Measurements from ENCODE around the gene ANXA4. TPM values are rescaled to one million over a fixed set of nuclear protein-coding genes. Genes with fewer than 3 reads are reported as not detected.

The ANXA4 gene
- 100 to 1,000 TPM; 289 to 764 (median 313) TPM for polyA plus RNA-seq
- long read RNA-seq, donor 1, result 0 reads
- long read RNA-seq, donor 2, full-length matches to known transcripts, result 58 of 99 reads
- long read RNA-seq, donor 2, partial matches to known transcripts, result 41 of 99 reads
- long read RNA-seq, donor 2, other reads (novel, unspliced or antisense), result 0 of 99 reads
- long read RNA-seq, donor 3, full-length matches to known transcripts, result 41 of 162 reads
- long read RNA-seq, donor 3, partial matches to known transcripts, result 121 of 162 reads
- long read RNA-seq, donor 3, other reads (novel, unspliced or antisense), result 0 of 162 reads
- long read RNA-seq, donor 4, full-length matches to known transcripts, result 3 of 3 reads
- long read RNA-seq, donor 4, partial matches to known transcripts, result 0 of 3 reads
- long read RNA-seq, donor 4, other reads (novel, unspliced or antisense), result 0 of 3 reads
- long read RNA-seq, donor 5, full-length matches to known transcripts, result 39 of 77 reads
- long read RNA-seq, donor 5, partial matches to known transcripts, result 38 of 77 reads
- long read RNA-seq, donor 5, other reads (novel, unspliced or antisense), result 0 of 77 reads
- long read RNA-seq, donor 6, full-length matches to known transcripts, result 114 of 201 reads
- long read RNA-seq, donor 6, partial matches to known transcripts, result 81 of 201 reads
- long read RNA-seq, donor 6, other reads (novel, unspliced or antisense), result 6 of 201 reads
- long read RNA-seq, donor 7, result 0 reads
- long read RNA-seq, donor 8, partial matches to known transcripts, result 0 of 2 reads
- long read RNA-seq, donor 8, other reads (novel, unspliced or antisense), result 0 of 2 reads
- long read RNA-seq, donor 9, full-length matches to known transcripts, result 18 of 26 reads
- long read RNA-seq, donor 9, partial matches to known transcripts, result 8 of 26 reads
- long read RNA-seq, donor 9, other reads (novel, unspliced or antisense), result 0 of 26 reads
- long read RNA-seq, donor 10, full-length matches to known transcripts, result 82 of 210 reads
- long read RNA-seq, donor 10, partial matches to known transcripts, result 128 of 210 reads
- long read RNA-seq, donor 10, other reads (novel, unspliced or antisense), result 0 of 210 reads

DNA sequence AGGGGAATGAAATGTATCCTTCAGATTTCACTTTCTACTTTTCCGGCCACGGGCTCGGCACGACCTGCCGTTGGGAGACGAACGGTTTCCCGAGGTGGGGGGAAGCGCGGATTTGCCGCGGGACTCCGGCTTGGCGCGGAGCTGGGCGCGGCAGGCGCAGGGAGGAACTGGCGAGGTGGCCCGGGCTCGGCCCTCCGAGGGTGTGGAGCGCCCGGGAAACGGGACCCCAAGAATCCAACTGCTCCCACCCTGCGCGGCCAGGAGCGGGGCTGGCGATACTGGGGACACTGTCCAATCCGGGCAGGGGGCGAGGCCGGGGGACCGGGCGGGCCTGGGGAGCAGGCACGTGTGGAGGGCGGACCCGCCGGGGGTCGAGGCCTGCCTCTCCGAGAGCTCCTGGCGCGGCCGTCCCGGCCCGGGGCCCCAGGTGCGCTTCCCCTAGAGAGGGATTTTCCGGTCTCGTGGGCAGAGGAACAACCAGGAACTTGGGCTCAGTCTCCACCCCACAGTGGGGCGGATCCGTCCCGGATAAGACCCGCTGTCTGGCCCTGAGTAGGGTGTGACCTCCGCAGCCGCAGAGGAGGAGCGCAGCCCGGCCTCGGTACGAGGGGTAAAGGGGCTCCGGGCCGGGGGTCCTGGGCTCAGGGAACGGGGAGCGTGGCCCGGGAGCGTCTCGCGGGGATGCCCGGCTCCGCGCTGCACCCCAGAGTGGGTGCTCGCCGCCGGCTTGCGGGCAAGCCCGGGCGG, at the start of gene ANXA4:
ANXA4 (plus strand) TSS at position 560 of the 747 bp plus-strand sequence. CDS start 39,432 bp downstream, outside the sequence.
- Histone ChIP-seq H3K4me1 (ENCODE audit: control insufficient read depth in 3 of 3, insufficient read depth in 2 of 3, low read depth in 1 of 3, low read length in 2 of 3) (peaks cover 0 to 23% (median 4%) of the 10 kb centered on the region in 3 donors), H3K27ac (ENCODE audit: low read depth in 1 of 3, low read length in 2 of 3) (peak within 1 kb of the TSS; percentile 92 to 94 (median 93)), H3K9me3 (ENCODE audit: control insufficient read depth in 2 of 2, insufficient read depth in 1 of 2, low read depth in 1 of 2, low read length in 1 of 2) (no peaks in the 10 kb centered on the region), H3K4me3 (ENCODE audit: low read depth in 1 of 3, low read length in 3 of 3) (peak within 1 kb of the TSS; percentile 81 to 97 (median 93)), H3K36me3 (ENCODE audit: control insufficient read depth in 3 of 3, insufficient read depth in 2 of 3, low read depth in 1 of 3, low read length in 3 of 3) (peaks cover 0 to 14% (median 0%) of the 10 kb centered on the region in 3 donors), H3K27me3 (ENCODE audit: control insufficient read depth in 3 of 3, insufficient read depth in 3 of 3, low read length in 3 of 3) (no peaks in the 10 kb centered on the region)
- DNase-seq, result peak; percentile 94 to 95
- no peak for FAIRE-seq
- WGBS, 3 donors, result 0 to 1% (median 0%) methylated on average over 49 to 75 of the region's 75 CpGs

DNA sequence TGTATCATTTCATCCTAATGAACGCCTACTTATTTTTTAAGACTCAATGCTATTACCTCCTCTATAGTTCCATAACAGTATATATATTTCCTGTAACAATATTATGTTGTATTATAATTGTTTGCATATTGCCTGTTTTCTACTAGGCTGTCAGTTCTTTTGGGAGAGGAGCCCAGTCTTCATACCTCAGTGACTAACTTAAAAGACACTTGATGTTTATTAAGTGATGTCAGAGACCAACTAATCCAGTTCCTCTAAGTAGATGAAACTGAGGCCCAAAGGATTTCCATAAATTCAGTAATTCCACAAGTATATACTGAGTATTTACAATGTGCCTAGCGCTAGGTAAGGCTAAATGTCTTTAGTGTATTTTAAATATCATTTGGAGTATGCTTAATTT, 49.5 kb upstream of the ANXA4 start:
- no peak for FAIRE-seq
- WGBS, 3 donors, result 93 to 97% (median 95%) methylated on average over 2 of the region's 2 CpGs
- Histone ChIP-seq H3K27me3 (ENCODE audit: control insufficient read depth in 3 of 3, insufficient read depth in 3 of 3, low read length in 3 of 3) (no peaks in the 10 kb centered on the region), H3K36me3 (ENCODE audit: control insufficient read depth in 3 of 3, insufficient read depth in 2 of 3, low read depth in 1 of 3, low read length in 3 of 3) (no peaks in the 10 kb centered on the region), H3K4me3 (ENCODE audit: low read depth in 1 of 3, low read length in 3 of 3) (no peak overlapping the region), H3K27ac (ENCODE audit: low read depth in 1 of 3, low read length in 2 of 3) (no peak overlapping the region), H3K9me3 (ENCODE audit: control insufficient read depth in 2 of 2, insufficient read depth in 1 of 2, low read depth in 1 of 2, low read length in 1 of 2) (no peaks in the 10 kb centered on the region), H3K4me1 (ENCODE audit: control insufficient read depth in 3 of 3, insufficient read depth in 2 of 3, low read depth in 1 of 3, low read length in 2 of 3) (peaks cover 0 to 5% (median 4%) of the 10 kb centered on the region in 3 donors)
- no peak for DNase-seq

DNA sequence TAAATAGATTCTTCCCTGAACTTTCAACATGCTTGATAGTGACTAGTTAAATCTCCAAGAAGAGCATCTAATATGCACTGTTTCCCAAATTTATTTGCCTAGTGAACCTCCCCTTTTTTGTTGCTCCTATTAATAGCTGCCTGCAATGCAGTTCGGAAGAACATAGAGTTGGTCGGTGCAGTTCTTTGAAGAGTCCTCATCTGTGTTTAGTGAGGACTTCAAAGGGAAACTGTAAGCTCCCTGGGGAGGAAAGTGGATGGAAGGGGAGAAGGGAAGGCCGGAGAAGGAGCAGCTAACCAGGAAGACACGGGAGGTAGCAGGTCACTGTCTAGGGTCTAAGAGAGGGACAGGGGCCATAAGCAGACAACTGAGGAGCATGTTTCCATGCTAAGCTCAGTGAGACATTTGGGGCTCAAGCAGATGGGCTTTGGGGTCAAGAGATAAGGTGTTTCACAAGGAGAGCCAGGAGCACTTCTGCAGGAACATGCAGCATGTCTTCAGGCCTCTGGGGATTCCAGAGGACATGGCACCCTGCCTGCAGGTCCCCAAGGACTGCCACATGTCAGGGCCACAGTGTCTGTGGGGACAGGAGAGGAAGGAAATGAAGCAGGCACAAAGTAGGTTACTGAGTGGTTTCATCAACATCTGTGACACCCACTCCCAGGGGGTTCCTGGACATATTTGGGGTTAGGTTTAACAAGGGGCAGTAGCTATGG, 48.7 kb upstream of the ANXA4 start:
- peaks cover 0 to 5% (median 4%) of the 10 kb centered on the region in 3 donors for H3K4me1 ChIP-seq (ENCODE audit: control insufficient read depth in 3 of 3, insufficient read depth in 2 of 3, low read depth in 1 of 3, low read length in 2 of 3)
- no peaks in the 10 kb centered on the region for H3K9me3 ChIP-seq (ENCODE audit: control insufficient read depth in 2 of 2, insufficient read depth in 1 of 2, low read depth in 1 of 2, low read length in 1 of 2)
- FAIRE-seq (no peak), DNase-seq (peak in 1 of 2 donors; percentile 22)
- no peak overlapping the region for H3K4me3 ChIP-seq (ENCODE audit: low read depth in 1 of 3, low read length in 3 of 3)
- no peaks in the 10 kb centered on the region for H3K27me3 ChIP-seq (ENCODE audit: control insufficient read depth in 3 of 3, insufficient read depth in 3 of 3, low read length in 3 of 3)
- no peaks in the 10 kb centered on the region for H3K36me3 ChIP-seq (ENCODE audit: control insufficient read depth in 3 of 3, insufficient read depth in 2 of 3, low read depth in 1 of 3, low read length in 3 of 3)
- WGBS, 3 donors, result 71 to 95% (median 73%) methylated on average over 4 of the region's 4 CpGs
- peak overlapping the region in 1 of 3 donors; percentile 69 for H3K27ac ChIP-seq (ENCODE audit: low read depth in 1 of 3, low read length in 2 of 3)

DNA sequence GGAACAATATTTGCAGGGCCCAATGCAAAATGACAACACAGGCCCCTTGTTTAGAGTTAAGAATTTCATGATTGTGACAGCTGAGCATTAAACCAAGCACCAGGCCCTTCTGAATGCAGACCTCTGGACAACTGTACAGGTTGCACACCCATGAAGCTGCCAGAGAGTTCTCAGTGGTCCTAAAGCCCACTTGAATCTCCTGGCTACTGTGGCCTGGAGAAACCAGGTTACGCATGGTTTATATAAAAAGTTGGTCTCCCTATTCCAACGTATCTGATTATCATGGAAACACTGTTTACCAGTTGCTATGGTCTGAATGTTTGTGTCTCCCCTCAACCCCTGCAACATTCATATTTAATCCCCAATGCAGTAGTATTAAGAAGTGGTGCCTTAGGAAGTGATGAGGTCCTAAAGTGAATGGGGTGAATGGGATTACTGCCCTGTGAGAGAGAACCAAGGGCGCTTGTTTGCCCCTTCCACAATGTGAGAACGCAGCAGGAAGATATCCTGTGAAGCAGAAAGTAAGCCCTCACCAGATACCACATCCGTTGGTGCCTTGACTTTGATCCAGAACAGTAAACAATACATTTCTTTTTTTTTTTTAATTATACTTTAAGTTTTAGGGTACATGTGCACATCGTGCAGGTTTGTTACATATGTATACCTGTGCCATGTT, 48.0 kb upstream of the ANXA4 start:
- 64 to 72% (median 72%) methylated on average over 6 of the region's 6 CpGs for WGBS, 3 donors
- Histone ChIP-seq H3K27ac (ENCODE audit: low read depth in 1 of 3, low read length in 2 of 3) (peak overlapping the region in 1 of 3 donors; percentile 69), H3K4me1 (ENCODE audit: control insufficient read depth in 3 of 3, insufficient read depth in 2 of 3, low read depth in 1 of 3, low read length in 2 of 3) (peaks cover 0 to 5% (median 4%) of the 10 kb centered on the region in 3 donors), H3K27me3 (ENCODE audit: control insufficient read depth in 3 of 3, insufficient read depth in 3 of 3, low read length in 3 of 3) (no peaks in the 10 kb centered on the region), H3K9me3 (ENCODE audit: control insufficient read depth in 2 of 2, insufficient read depth in 1 of 2, low read depth in 1 of 2, low read length in 1 of 2) (no peaks in the 10 kb centered on the region), H3K36me3 (ENCODE audit: control insufficient read depth in 3 of 3, insufficient read depth in 2 of 3, low read depth in 1 of 3, low read length in 3 of 3) (no peaks in the 10 kb centered on the region), H3K4me3 (ENCODE audit: low read depth in 1 of 3, low read length in 3 of 3) (no peak overlapping the region)
- no peak for FAIRE-seq
- DNase-seq, result peak in 1 of 2 donors; percentile 53

DNA sequence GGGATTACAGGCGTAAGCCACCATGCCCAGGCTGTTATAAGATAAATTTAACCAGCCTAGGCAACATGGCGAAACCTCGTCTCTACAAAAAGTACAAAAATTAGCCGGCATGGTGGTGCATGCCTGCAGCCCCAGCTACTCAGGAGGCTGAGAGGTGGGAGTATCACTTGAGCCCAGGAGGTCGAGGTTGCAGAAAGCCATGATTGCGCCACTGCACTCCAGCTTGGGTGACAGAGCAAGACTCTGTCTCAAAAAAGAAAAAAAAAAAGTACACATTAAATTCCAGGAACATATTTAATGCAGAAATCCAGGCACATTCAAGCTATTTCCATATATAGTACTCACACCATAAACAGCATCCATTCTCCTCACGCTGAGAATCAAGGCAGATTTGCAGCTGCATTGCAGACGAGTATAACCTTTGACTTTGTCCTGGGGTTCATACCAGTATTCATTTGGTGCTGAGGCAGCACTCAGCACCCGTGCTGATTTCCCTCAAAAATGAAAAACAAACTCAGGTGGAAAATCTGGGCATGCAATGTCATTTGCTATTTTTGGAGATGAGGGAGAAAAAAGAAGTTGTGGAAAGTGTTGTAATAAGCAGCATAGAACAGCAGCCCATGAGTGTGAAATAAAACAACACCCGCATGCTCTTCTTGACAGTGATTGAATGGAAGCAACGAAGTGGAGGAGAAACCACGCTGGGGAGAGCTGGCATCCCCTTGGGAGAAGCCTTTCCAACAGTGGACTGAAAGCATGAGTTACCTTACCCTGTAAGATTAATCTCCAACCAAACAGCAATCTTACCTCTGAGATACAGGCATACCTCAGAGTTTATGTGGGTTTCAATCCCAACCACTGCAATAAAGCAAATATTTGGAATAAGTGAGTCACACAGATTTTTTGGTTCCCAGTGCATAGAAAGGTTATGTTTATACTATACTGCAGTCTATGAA, 46.8 kb upstream of the ANXA4 start:
- Histone ChIP-seq H3K27me3 (ENCODE audit: control insufficient read depth in 3 of 3, insufficient read depth in 3 of 3, low read length in 3 of 3) (no peaks in the 10 kb centered on the region), H3K4me1 (ENCODE audit: control insufficient read depth in 3 of 3, insufficient read depth in 2 of 3, low read depth in 1 of 3, low read length in 2 of 3) (peaks cover 0 to 5% (median 4%) of the 10 kb centered on the region in 3 donors), H3K36me3 (ENCODE audit: control insufficient read depth in 3 of 3, insufficient read depth in 2 of 3, low read depth in 1 of 3, low read length in 3 of 3) (no peaks in the 10 kb centered on the region), H3K9me3 (ENCODE audit: control insufficient read depth in 2 of 2, insufficient read depth in 1 of 2, low read depth in 1 of 2, low read length in 1 of 2) (no peaks in the 10 kb centered on the region), H3K4me3 (ENCODE audit: low read depth in 1 of 3, low read length in 3 of 3) (no peak overlapping the region), H3K27ac (ENCODE audit: low read depth in 1 of 3, low read length in 2 of 3) (peak overlapping the region in 2 of 3 donors; percentile 28 to 51)
- WGBS, 3 donors, result 72 to 83% (median 82%) methylated on average over 12 of the region's 12 CpGs
- DNase-seq (no peak), FAIRE-seq (no peak)

DNA sequence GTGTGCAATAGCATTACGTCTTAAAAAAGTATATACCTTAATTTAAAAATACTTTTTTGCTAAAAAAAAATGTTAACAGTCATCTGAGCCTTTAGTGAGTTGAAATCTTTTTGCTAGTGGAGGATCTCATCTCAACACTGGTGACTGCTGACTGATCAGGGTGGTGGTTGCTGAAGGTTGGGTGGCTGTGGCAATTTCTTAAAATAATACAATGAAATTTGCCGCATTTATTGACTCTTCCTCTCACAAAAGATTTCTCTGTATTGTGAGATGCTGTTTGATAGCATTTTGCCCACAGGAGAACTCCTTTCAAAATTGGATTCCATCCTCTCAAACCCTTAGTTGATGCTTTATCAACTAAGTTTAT, 46.1 kb upstream of the ANXA4 start:
- no peak overlapping the region for H3K27ac ChIP-seq (ENCODE audit: low read depth in 1 of 3, low read length in 2 of 3)
- H3K4me1 ChIP-seq (ENCODE audit: control insufficient read depth in 3 of 3, insufficient read depth in 2 of 3, low read depth in 1 of 3, low read length in 2 of 3), result peaks cover 0 to 5% (median 4%) of the 10 kb centered on the region in 3 donors
- no peaks in the 10 kb centered on the region for H3K27me3 ChIP-seq (ENCODE audit: control insufficient read depth in 3 of 3, insufficient read depth in 3 of 3, low read length in 3 of 3)
- H3K36me3 ChIP-seq (ENCODE audit: control insufficient read depth in 3 of 3, insufficient read depth in 2 of 3, low read depth in 1 of 3, low read length in 3 of 3), result no peaks in the 10 kb centered on the region
- WGBS, 3 donors, result 48 to 75% (median 69%) methylated on average over 2 of the region's 2 CpGs
- FAIRE-seq (no peak), DNase-seq (no peak)
- H3K9me3 ChIP-seq (ENCODE audit: control insufficient read depth in 2 of 2, insufficient read depth in 1 of 2, low read depth in 1 of 2, low read length in 1 of 2), result no peaks in the 10 kb centered on the region
- H3K4me3 ChIP-seq (ENCODE audit: low read depth in 1 of 3, low read length in 3 of 3), result no peak overlapping the region

All from small intestine (tissue), 16 donors.